ENCODE measurements around the gene ACP7.

Gene ACP7, protein sequence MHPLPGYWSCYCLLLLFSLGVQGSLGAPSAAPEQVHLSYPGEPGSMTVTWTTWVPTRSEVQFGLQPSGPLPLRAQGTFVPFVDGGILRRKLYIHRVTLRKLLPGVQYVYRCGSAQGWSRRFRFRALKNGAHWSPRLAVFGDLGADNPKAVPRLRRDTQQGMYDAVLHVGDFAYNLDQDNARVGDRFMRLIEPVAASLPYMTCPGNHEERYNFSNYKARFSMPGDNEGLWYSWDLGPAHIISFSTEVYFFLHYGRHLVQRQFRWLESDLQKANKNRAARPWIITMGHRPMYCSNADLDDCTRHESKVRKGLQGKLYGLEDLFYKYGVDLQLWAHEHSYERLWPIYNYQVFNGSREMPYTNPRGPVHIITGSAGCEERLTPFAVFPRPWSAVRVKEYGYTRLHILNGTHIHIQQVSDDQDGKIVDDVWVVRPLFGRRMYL

DNA sequence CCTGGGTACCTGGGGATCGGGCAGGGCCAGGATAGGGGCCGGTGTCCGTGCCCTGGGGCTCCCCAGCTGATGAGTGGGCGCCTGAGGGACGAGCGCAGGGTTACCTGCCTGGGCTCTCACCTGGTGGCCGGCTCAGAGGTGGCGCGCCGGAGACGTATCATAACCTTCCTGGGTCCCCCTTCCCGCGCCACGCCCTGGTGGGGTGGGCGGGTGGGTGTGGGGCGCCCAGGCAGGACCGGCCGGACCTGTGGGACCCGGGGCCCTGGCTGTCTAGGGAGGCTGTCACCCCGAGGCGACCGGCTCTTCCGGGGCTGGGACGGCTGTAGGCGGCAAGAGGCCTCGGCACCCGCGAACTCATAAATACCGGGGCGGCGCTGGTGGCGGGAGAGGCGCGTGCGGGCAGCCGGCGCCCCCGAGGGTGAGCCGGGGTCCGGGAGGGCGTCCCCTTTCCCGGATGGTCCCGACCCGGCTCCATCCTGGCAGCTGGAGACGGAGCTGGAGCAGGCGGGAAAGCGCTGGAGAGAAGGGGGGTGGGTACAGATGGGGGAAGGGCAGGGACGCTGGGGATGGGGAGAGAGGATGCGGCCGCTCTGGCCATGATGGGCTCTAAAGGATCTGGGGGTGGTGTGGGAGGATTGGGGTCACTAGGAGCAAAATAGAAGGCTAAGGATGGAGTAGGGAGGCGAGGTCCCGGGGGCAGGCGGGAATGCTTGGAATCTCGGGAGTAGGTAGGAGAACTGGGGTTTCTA, at the start of gene ACP7:
ACP7 (plus strand) TSS at position 386 of the 749 bp plus-strand sequence. CDS start 902 bp downstream, outside the sequence.
- peak; percentile 13 for DNase-seq
- H3K9me3 ChIP-seq (ENCODE audit: severe bottlenecking): no peaks in the 10 kb centered on the region
- H3K36me3 ChIP-seq: no peaks in the 10 kb centered on the region
- TF ChIP-seq, protein P1, sequence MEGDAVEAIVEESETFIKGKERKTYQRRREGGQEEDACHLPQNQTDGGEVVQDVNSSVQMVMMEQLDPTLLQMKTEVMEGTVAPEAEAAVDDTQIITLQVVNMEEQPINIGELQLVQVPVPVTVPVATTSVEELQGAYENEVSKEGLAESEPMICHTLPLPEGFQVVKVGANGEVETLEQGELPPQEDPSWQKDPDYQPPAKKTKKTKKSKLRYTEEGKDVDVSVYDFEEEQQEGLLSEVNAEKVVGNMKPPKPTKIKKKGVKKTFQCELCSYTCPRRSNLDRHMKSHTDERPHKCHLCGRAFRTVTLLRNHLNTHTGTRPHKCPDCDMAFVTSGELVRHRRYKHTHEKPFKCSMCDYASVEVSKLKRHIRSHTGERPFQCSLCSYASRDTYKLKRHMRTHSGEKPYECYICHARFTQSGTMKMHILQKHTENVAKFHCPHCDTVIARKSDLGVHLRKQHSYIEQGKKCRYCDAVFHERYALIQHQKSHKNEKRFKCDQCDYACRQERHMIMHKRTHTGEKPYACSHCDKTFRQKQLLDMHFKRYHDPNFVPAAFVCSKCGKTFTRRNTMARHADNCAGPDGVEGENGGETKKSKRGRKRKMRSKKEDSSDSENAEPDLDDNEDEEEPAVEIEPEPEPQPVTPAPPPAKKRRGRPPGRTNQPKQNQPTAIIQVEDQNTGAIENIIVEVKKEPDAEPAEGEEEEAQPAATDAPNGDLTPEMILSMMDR (IDR thresholded peaks at IDR 0.05; ENCODE audit: low read depth, low read length): no peak
- H3K4me3 ChIP-seq (ENCODE audit: low read depth, low read length): peak within 1 kb of the TSS; percentile 42
- H3K27ac ChIP-seq: no peak within 1 kb of the TSS
- peaks cover 15% of the 10 kb centered on the region for H3K27me3 ChIP-seq (ENCODE audit: insufficient read depth, low read depth, severe bottlenecking)

DNA sequence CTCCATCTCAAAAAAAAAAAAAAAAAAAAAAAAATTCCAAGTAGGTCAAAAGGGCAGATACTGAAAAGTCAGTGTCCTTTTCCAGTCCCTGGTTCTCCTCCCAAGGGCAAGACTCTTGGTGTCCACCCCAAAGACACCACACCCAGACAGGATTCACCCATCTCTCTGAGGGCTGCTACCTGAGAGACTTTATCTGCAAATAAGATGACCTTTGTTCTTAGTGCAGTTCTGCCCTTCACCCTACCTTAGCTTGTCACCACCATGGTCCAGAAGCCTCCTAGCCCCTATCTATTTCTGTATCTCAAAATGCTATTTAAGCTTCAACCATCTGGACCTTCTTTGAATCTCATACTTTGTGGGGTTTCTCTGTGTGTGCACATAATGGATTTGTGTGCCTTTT, 47.6 kb upstream of the ACP7 start:
- no peaks in the 10 kb centered on the region for H3K9me3 ChIP-seq (ENCODE audit: severe bottlenecking)
- H3K36me3 ChIP-seq: no peaks in the 10 kb centered on the region
- H3K4me3 ChIP-seq (ENCODE audit: low read depth, low read length): no peak overlapping the region
- DNase-seq: no peak
- no peaks in the 10 kb centered on the region for H3K27me3 ChIP-seq (ENCODE audit: insufficient read depth, low read depth, severe bottlenecking)
- no peak overlapping the region for H3K27ac ChIP-seq
- TF ChIP-seq, protein P1 (IDR thresholded peaks at IDR 0.05; ENCODE audit: low read depth, low read length): no peak

DNA sequence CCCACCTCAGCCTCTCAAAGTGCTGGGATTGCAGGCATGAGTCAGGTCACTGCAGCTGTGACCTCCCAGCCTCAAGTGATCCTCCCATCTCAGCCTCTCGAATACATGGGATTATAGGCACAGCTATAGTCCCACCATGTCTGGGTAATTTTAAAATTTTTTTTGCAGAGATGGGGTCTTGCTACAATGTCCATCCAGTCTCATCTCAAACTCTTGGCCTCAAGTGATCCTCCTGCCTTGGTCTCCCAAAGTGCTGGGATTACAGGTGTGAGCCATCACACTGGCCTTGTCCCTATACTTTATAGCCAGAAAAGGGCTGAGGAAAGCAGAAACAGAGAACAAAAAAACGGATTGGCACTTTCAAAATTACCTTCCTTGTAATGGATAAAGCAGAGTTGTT, 47.0 kb upstream of the ACP7 start:
- no peaks in the 10 kb centered on the region for H3K27me3 ChIP-seq (ENCODE audit: insufficient read depth, low read depth, severe bottlenecking)
- no peak overlapping the region for H3K4me3 ChIP-seq (ENCODE audit: low read depth, low read length)
- H3K9me3 ChIP-seq (ENCODE audit: severe bottlenecking): no peaks in the 10 kb centered on the region
- H3K36me3 ChIP-seq: no peaks in the 10 kb centered on the region
- no peak overlapping the region for H3K27ac ChIP-seq
- DNase-seq: no peak
- TF ChIP-seq, protein P1 (IDR thresholded peaks at IDR 0.05; ENCODE audit: low read depth, low read length): no peak

DNA sequence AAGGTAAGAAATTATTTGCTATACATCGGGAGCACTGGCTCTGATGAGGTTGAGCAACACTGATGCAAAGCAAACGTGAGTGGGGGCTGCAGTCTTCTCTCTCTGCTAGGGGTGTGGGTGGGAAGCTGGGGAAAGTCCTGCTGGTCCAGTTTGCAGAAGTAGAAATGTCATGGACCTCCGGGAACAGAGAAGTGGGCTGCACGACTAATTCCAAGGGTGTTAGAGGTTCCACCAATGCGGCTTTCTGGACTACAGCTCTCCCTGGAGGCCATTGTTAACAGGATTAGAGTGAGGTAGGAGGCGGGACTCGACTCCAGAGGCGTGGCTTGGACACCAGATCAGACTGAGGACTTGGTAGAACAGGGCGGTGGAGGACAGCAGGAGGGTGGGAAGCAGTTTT, 46.1 kb upstream of the ACP7 start:
- DNase-seq: peak; percentile 80
- Histone ChIP-seq H3K9me3 (ENCODE audit: severe bottlenecking) (no peaks in the 10 kb centered on the region), H3K27ac (no peak overlapping the region), H3K4me3 (ENCODE audit: low read depth, low read length) (no peak overlapping the region), H3K27me3 (ENCODE audit: insufficient read depth, low read depth, severe bottlenecking) (no peaks in the 10 kb centered on the region), H3K36me3 (no peaks in the 10 kb centered on the region)
- TF ChIP-seq, protein P1 (IDR thresholded peaks at IDR 0.05; ENCODE audit: low read depth, low read length): no peak

DNA sequence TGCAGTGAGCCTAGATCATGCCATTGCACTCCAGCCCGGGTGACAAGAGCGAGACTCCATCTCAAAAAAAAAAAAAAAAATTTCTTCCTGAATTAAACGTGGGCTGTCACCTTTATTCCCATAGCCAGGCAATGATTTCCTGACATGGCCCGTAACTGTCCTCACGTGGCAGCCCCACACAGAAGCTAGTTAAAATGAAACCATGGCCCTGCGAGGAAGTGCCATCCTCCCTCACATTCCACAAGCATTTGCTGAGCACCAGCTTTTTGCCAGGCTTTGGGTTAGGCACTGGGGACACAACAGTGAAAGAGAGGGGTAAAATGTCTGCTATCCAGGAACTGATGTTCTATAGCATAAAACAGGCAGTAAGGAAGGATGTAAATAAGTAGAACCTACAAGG, 38.7 kb upstream of the ACP7 start:
- H3K9me3 ChIP-seq (ENCODE audit: severe bottlenecking): peaks cover 6% of the 10 kb centered on the region
- no peak for DNase-seq
- no peak overlapping the region for H3K4me3 ChIP-seq (ENCODE audit: low read depth, low read length)

More for the DNA sequence above, 38.7 kb upstream of the ACP7 start:
- Histone ChIP-seq H3K27ac (peak overlapping the region; percentile 45), H3K36me3 (no peaks in the 10 kb centered on the region), H3K27me3 (ENCODE audit: insufficient read depth, low read depth, severe bottlenecking) (no peaks in the 10 kb centered on the region)
- TF ChIP-seq, protein P1 (IDR thresholded peaks at IDR 0.05; ENCODE audit: low read depth, low read length): no peak

Measured in WERI-Rb-1 (cell line).